IMR-90 (cell line): ENCODE measurements around the gene IQCK. TPM values are rescaled to one million over a fixed set of nuclear protein-coding genes. Genes with fewer than 3 reads are reported as not detected.

Source experiments
- ATAC-seq: fragments of 200-7000 bp; cut with Tn5 transposase; 2 replicates; pipeline ENCODE4 v1.9.1; 2020; ENCODE audit warnings: low read depth, mild to moderate bottlenecking, moderate library complexity
- BruUV-seq: library from RNA; stranded (reverse); fragments of 400-500 nt; replicated peaks from 2 replicates; lab custom pipeline; 2021; lab: Mats Ljungman, UMichigan
- CTCF ChIA-PET: fragments of 300-600 bp; formaldehyde crosslinking; extraction: SDS; loops from one replicate; lab custom pipeline; 2021; ENCODE audit warnings: antibody characterized with exemption; lab: Yijun Ruan, JAX
- POLR2A ChIA-PET: fragments of 300-600 bp; sonication (Branson Sonifier 250); formaldehyde crosslinking; loops from one replicate; lab custom pipeline; 2022; ENCODE audit warnings: antibody characterized with exemption; ENCODE audit not compliant: unreplicated experiment; lab: Charles Lee
- DNase-seq: peaks from one replicate; pipeline ENCODE4 v3.0.0; 2013
- H2AFZ ChIP-seq: replicated peaks from 2 replicates; pipeline ENCODE3; 2013; ENCODE audit warnings: low read length, mild to moderate bottlenecking; ENCODE audit not compliant: poor library complexity
- H2AK5ac ChIP-seq: 2 replicates; pipeline ENCODE4 v1.6.1; 2013; ENCODE audit warnings: low read depth, low read length, inconsistent platforms
- H2AK9ac ChIP-seq: replicated peaks from 2 replicates; pipeline ENCODE3; 2013; ENCODE audit warnings: mild to moderate bottlenecking, low read depth, low read length, moderate library complexity; ENCODE audit not compliant: poor library complexity
- H2BK120ac ChIP-seq: 2 replicates; pipeline ENCODE4 v1.6.1; 2013; ENCODE audit warnings: low read depth, low read length, inconsistent platforms
- H2BK15ac ChIP-seq: 3 replicates; pipeline ENCODE4 v1.6.1; 2013; ENCODE audit warnings: low read depth, low read length, inconsistent platforms
- H2BK20ac ChIP-seq: 2 replicates; pipeline ENCODE4 v1.6.1; 2013; ENCODE audit warnings: low read depth, mild to moderate bottlenecking, inconsistent platforms, low read length, moderate library complexity
- H2BK5ac ChIP-seq: 2 replicates; pipeline ENCODE4 v1.6.1; 2013; ENCODE audit warnings: mild to moderate bottlenecking, low read depth, low read length, inconsistent platforms; ENCODE audit not compliant: poor library complexity, severe bottlenecking
- H3K14ac ChIP-seq: replicated peaks from 2 replicates; pipeline ENCODE4 v1.6.1; 2013; ENCODE audit warnings: low read depth, low read length, inconsistent platforms
- H3K18ac ChIP-seq: 2 replicates; pipeline ENCODE4 v1.6.1; 2013; ENCODE audit warnings: low read depth, low read length, control low read depth
- H3K23ac ChIP-seq: 2 replicates; pipeline ENCODE4 v1.6.1; 2013; ENCODE audit warnings: low read depth, low read length, inconsistent platforms
- H3K27ac ChIP-seq: 2 replicates; pipeline ENCODE4 v1.5.1; 2013; ENCODE audit warnings: mild to moderate bottlenecking, control low read depth, low read length; ENCODE audit not compliant: insufficient read depth
- H3K27me3 ChIP-seq: 2 replicates; pipeline ENCODE4 v1.6.1; 2013; ENCODE audit warnings: low read length; ENCODE audit not compliant: control insufficient read depth, insufficient read depth
- H3K36me3 ChIP-seq: 2 replicates; pipeline ENCODE4 v1.6.1; 2013; ENCODE audit warnings: low read length, mixed read lengths; ENCODE audit not compliant: control insufficient read depth, insufficient read depth
- H3K4ac ChIP-seq: 2 replicates; pipeline ENCODE4 v1.6.1; 2013; ENCODE audit warnings: low read depth, low read length, inconsistent platforms
- H3K4me1 ChIP-seq: 2 replicates; pipeline ENCODE4 v1.6.1; 2013; ENCODE audit warnings: low read length, mixed read lengths; ENCODE audit not compliant: control insufficient read depth, insufficient read depth
- H3K4me2 ChIP-seq: 2 replicates; pipeline ENCODE4 v1.6.1; 2013; ENCODE audit warnings: low read depth, mild to moderate bottlenecking, control low read depth, low read length, moderate library complexity
- H3K4me3 ChIP-seq: 2 replicates; pipeline ENCODE4 v1.5.1; 2013; ENCODE audit warnings: low read depth, mild to moderate bottlenecking, control low read depth, low read length, moderate library complexity; ENCODE audit not compliant: insufficient read depth
- H3K56ac ChIP-seq: 2 replicates; pipeline ENCODE4 v1.6.1; 2013; ENCODE audit warnings: low read length, inconsistent platforms; ENCODE audit not compliant: insufficient read depth; ENCODE audit errors: extremely low read depth
- H3K79me1 ChIP-seq, 2 experiments: 2 replicates each; pipeline ENCODE4 v1.6.1; 2013; ENCODE audit warnings: low read length in 2 of 2, inconsistent platforms in 1 of 2, low read depth in 1 of 2
- H3K9ac ChIP-seq: 2 replicates; pipeline ENCODE4 v1.6.1; 2013; ENCODE audit warnings: low read depth, low read length, control low read depth
- H3K9me1 ChIP-seq: 2 replicates; pipeline ENCODE4 v1.6.1; 2013; ENCODE audit warnings: low read length, inconsistent platforms; ENCODE audit not compliant: insufficient read depth
- H3K9me3 ChIP-seq: 2 replicates; pipeline ENCODE4 v1.6.1; 2013; ENCODE audit warnings: low read length; ENCODE audit not compliant: control insufficient read depth, insufficient read depth
- H4K20me1 ChIP-seq: 2 replicates; pipeline ENCODE4 v1.6.1; 2013; ENCODE audit warnings: low read length, inconsistent platforms; ENCODE audit not compliant: insufficient read depth
- H4K5ac ChIP-seq: 2 replicates; pipeline ENCODE4 v1.6.1; 2013; ENCODE audit warnings: mild to moderate bottlenecking, low read depth, low read length, control low read depth
- H4K8ac ChIP-seq, 2 experiments: 2 replicates each; pipeline ENCODE4 v1.6.1; 2013; ENCODE audit warnings: low read depth in 2 of 2, low read length in 2 of 2, control low read depth in 1 of 2, inconsistent platforms in 1 of 2
- H4K91ac ChIP-seq: 2 replicates; pipeline ENCODE4 v1.6.1; 2013; ENCODE audit warnings: low read depth, low read length, inconsistent platforms; ENCODE audit not compliant: insufficient read depth
- BHLHE40 ChIP-seq: fragments of 150-350 bp; IDR thresholded peaks from 2 replicates; pipeline ENCODE4 v1.6.1; 2016; ENCODE audit warnings: mild to moderate bottlenecking, low read depth, low read length
- CEBPB ChIP-seq: IDR thresholded peaks from 2 replicates; pipeline ENCODE4 v1.6.1; 2012; ENCODE audit warnings: low read depth, low read length, improper control_type of control experiment
- CHD1 ChIP-seq: IDR thresholded peaks from 2 replicates; pipeline ENCODE4 v1.6.1; 2012; ENCODE audit warnings: low read depth, low read length, improper control_type of control experiment
- FOS ChIP-seq: fragments of 150-350 bp; IDR thresholded peaks from 2 replicates; pipeline ENCODE4 v1.6.1; 2016; ENCODE audit warnings: low read depth, low read length
- MAFK ChIP-seq: IDR thresholded peaks from 2 replicates; pipeline ENCODE4 v1.6.1; 2012; ENCODE audit warnings: low read depth, low read length, improper control_type of control experiment
- MAZ ChIP-seq: IDR thresholded peaks from 2 replicates; pipeline ENCODE4 v1.6.1; 2012; ENCODE audit warnings: low read depth, mild to moderate bottlenecking, low read length, improper control_type of control experiment, moderate library complexity, borderline replicate concordance
- MXI1 ChIP-seq: IDR thresholded peaks from 2 replicates; pipeline ENCODE4 v1.6.1; 2012; ENCODE audit warnings: low read depth, mild to moderate bottlenecking, low read length, moderate library complexity, borderline replicate concordance
- NFE2L2 ChIP-seq: fragments of 150-350 bp; IDR thresholded peaks from 2 replicates; pipeline ENCODE4 v1.6.1; 2016; ENCODE audit warnings: low read depth, mild to moderate bottlenecking, low read length
- POLR2A ChIP-seq: IDR thresholded peaks from 2 replicates; pipeline ENCODE4 v1.6.1; 2012; ENCODE audit warnings: mild to moderate bottlenecking, low read depth, low read length
- RAD21 ChIP-seq: IDR thresholded peaks from 2 replicates; pipeline ENCODE4 v1.6.1; 2012; ENCODE audit warnings: low read length, improper control_type of control experiment
- RCOR1 ChIP-seq: IDR thresholded peaks from 2 replicates; pipeline ENCODE4 v1.6.1; 2012; ENCODE audit warnings: mild to moderate bottlenecking, low read length, improper control_type of control experiment; ENCODE audit not compliant: insufficient replicate concordance
- RFX5 ChIP-seq: IDR thresholded peaks from 2 replicates; pipeline ENCODE4 v1.8.0; 2012; ENCODE audit warnings: low read depth, mild to moderate bottlenecking, low read length, moderate library complexity
- SMC3 ChIP-seq: fragments of 150-350 bp; IDR thresholded peaks from 2 replicates; pipeline ENCODE4 v1.6.1; 2016; ENCODE audit warnings: low read depth, mild to moderate bottlenecking, antibody characterized with exemption, low read length, moderate library complexity
- WGBS, 2 experiments: methylation state at CpG; one replicate each; pipeline versions ENCODE4 v1.1.5 to v1.1.7; 2013; ENCODE audit warnings: missing lambda C conversion rate in 2 of 2; ENCODE audit not compliant: insufficient read length in 1 of 2; ENCODE audit errors: extremely low coverage in 2 of 2; 5-methylcytosine and 5-hydroxymethylcytosine counted together
- dilution Hi-C: fragments of 300-500 bp; cut with HindIII; formaldehyde crosslinking; loops from one replicate; pipeline ENCODE4 v1.14.3; 2018; ENCODE audit warnings: low sequenced_read_pairs; ENCODE audit not compliant: unreplicated experiment
- in situ Hi-C: fragments of 300-500 bp; cut with MboI; formaldehyde crosslinking; loops from 3 replicates; pipeline ENCODE4 v1.14.3; 2019; ENCODE audit warnings: low sequenced_read_pairs, inconsistent platforms, mixed read lengths
- intact Hi-C: fragments of 100-400 bp; cut with micrococcal nuclease; formaldehyde crosslinking; loops from 2 replicates; pipeline ENCODE4 v1.10.0; 2022
- polyA plus RNA-seq, 3 experiments: library from polyadenylated mRNA; depleted of rRNA; stranded (reverse); fragments of >200 nt; gene quantifications; 2 replicates each; pipeline ENCODE4 v1.2.3, GENCODE V29; 2012; ENCODE audit warnings: low replicate concordance in 1 of 3
- total RNA-seq: library from RNA; depleted of rRNA; stranded (reverse); fragments of >200 nt; gene quantifications from 2 replicates; pipeline ENCODE4 v1.2.3, GENCODE V29; 2012
- TF ChIP-seq, protein P1 (sequence below): fragments of 150-350 bp; IDR thresholded peaks from 2 replicates; pipeline ENCODE4 v1.6.1; 2017; ENCODE audit warnings: mild to moderate bottlenecking, antibody characterized with exemption, low read length, low read depth
- TF ChIP-seq, protein P2 (sequence below): fragments of 150-350 bp; IDR thresholded peaks from 2 replicates; pipeline ENCODE4 v1.6.1; 2016; ENCODE audit warnings: low read depth, mild to moderate bottlenecking, low read length, moderate library complexity, borderline replicate concordance
- TF ChIP-seq, protein P3 (sequence below): conservative IDR thresholded peaks from 2 replicates; pipeline ENCODE4 v1.5.1; 2012; ENCODE audit warnings: mild to moderate bottlenecking, low read depth, low read length, improper control_type of control experiment

Gene IQCK
- total and polyA plus RNA-seq, 2 of the 4 experiments (the other 2 are of a cell fraction), result 4.1 to 5.4 TPM

DNA sequence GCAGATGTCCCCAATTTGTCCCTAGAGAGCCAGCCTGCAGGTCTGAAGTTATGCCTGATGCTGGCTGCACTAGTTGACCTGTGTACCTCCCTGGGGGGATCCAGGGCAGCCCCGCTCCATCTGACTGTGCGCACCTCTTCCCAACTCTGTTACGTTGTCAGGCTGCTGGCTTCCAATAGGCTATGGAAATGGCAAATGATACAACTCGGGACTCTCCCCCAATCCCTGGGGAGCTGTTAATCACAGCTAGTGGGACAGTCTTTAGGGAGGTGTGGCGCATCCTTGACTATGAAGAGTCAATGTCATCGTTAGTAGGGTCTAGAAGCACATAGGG, 136.4 kb downstream of the IQCK start:
- dilution Hi-C loops, result no loop called here
- Histone ChIP-seq H2AFZ (no peak overlapping the region), H2BK5ac (no peak overlapping the region), H4K5ac (no peak overlapping the region), H3K9me1 (no peaks in the 10 kb centered on the region), H3K18ac (no peak overlapping the region), H2AK5ac (no peak overlapping the region), H3K56ac (no peak overlapping the region), H2BK120ac (no peak overlapping the region), H3K4ac (no peak overlapping the region), H3K4me2 (no peak overlapping the region), H3K27me3 (no peaks in the 10 kb centered on the region), H3K4me3 (no peak overlapping the region), H2BK20ac (no peak overlapping the region), H3K79me1 (no peaks in the 10 kb centered on the region), H2AK9ac (no peak overlapping the region), H2BK15ac (no peak overlapping the region), H3K23ac (no peak overlapping the region), H4K91ac (no peak overlapping the region), H3K4me1 (no peaks in the 10 kb centered on the region), H3K14ac (no peak overlapping the region), H3K36me3 (no peaks in the 10 kb centered on the region), H3K27ac (no peak overlapping the region), H3K9ac (no peak overlapping the region), H4K20me1 (no peaks in the 10 kb centered on the region), H4K8ac (no peak overlapping the region), H3K9me3 (no peaks in the 10 kb centered on the region)
- ATAC-seq (no peak), DNase-seq (no peak)
- in situ Hi-C loops, result no loop called here
- CTCF ChIA-PET, result interaction anchor here (1.4 kb wide), 1 partner anchor 13 kb away, joined by 3 read pairs; no protein-coding TSS in a partner anchor
- POLR2A ChIA-PET, result no interaction called here
- TF ChIP-seq NFE2L2 (no peak), CHD1 (no peak), MAFK (no peak), POLR2A (no peak), CEBPB (no peak), SMC3 (no peak), FOS (no peak), RAD21 (no peak), RFX5 (no peak), MXI1 (no peak), BHLHE40 (no peak), MAZ (no peak), RCOR1 (no peak)
- TF ChIP-seq, protein P1, sequence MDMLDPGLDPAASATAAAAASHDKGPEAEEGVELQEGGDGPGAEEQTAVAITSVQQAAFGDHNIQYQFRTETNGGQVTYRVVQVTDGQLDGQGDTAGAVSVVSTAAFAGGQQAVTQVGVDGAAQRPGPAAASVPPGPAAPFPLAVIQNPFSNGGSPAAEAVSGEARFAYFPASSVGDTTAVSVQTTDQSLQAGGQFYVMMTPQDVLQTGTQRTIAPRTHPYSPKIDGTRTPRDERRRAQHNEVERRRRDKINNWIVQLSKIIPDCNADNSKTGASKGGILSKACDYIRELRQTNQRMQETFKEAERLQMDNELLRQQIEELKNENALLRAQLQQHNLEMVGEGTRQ, result no peak
- TF ChIP-seq, protein P2, sequence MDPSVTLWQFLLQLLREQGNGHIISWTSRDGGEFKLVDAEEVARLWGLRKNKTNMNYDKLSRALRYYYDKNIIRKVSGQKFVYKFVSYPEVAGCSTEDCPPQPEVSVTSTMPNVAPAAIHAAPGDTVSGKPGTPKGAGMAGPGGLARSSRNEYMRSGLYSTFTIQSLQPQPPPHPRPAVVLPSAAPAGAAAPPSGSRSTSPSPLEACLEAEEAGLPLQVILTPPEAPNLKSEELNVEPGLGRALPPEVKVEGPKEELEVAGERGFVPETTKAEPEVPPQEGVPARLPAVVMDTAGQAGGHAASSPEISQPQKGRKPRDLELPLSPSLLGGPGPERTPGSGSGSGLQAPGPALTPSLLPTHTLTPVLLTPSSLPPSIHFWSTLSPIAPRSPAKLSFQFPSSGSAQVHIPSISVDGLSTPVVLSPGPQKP, result no peak
- TF ChIP-seq, protein P3, sequence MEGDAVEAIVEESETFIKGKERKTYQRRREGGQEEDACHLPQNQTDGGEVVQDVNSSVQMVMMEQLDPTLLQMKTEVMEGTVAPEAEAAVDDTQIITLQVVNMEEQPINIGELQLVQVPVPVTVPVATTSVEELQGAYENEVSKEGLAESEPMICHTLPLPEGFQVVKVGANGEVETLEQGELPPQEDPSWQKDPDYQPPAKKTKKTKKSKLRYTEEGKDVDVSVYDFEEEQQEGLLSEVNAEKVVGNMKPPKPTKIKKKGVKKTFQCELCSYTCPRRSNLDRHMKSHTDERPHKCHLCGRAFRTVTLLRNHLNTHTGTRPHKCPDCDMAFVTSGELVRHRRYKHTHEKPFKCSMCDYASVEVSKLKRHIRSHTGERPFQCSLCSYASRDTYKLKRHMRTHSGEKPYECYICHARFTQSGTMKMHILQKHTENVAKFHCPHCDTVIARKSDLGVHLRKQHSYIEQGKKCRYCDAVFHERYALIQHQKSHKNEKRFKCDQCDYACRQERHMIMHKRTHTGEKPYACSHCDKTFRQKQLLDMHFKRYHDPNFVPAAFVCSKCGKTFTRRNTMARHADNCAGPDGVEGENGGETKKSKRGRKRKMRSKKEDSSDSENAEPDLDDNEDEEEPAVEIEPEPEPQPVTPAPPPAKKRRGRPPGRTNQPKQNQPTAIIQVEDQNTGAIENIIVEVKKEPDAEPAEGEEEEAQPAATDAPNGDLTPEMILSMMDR, result no peak
- BruUV-seq, result no TSS peak
- intact Hi-C loops, result no loop called here
- no CpG with 5 or more reads among the region's 6 CpGs for WGBS, 2 experiments
